Stimulated activated CD4-positive, alpha-beta T cell treated with anti-CD3 and anti-CD28 coated beads, Interleukin-12 subunit alpha, Interleukin-12 subunit beta, amount 100 ng/mL, for 4 hours (primary cell): ENCODE data around the gene UQCR10.

Experiments used
- DNase-seq: peaks from one replicate; pipeline ENCODE4 v3.0.0-alpha.2; 2020

The UQCR10 gene

GRCh38 chr22:29765905-29766631 is 1.1 kb upstream of the UQCR10 start:
- peak; percentile 7 for DNase-seq

- DNase-seq = peak; percentile 85
Measured at GRCh38 chr22:29766632-29767170, 468 bp upstream of the UQCR10 start, which contains the start of gene ZMAT5. Gene ZMAT5, minus strand, starts transcription at chr22:29767007. Its CDS starts 18,463 bp downstream, at chr22:29748544.

DNA sequence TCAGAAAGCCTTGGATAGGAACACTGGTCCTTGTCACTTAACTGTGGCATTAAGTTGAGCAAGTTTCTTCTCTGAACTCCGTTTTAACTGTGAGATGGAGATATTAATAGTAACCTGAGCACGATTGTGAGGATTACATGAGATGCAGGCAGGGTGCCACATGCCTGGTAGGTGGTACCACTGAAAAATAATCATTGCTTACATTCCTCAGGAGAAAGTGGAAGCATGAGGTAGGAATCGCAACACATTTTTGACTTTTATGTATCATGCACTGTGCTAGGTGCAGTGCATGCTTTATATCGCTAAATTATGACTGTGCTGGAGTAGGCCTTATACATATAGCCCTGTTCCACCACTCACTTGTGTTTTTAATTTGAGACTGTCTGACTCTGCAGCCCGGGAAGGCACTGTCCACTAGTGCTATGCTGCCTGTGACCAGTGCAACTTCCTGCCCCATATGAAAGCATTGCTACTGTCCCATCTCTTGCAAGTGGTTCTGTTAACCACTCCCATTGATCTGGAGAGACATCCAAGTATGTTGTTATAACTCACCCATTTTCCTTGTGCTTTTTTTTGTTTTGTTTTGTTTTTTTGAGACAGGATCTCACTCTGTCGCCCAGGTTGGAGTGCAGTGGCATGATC is 1.0 kb downstream of the UQCR10 start:
- no peak for DNase-seq

DNA sequence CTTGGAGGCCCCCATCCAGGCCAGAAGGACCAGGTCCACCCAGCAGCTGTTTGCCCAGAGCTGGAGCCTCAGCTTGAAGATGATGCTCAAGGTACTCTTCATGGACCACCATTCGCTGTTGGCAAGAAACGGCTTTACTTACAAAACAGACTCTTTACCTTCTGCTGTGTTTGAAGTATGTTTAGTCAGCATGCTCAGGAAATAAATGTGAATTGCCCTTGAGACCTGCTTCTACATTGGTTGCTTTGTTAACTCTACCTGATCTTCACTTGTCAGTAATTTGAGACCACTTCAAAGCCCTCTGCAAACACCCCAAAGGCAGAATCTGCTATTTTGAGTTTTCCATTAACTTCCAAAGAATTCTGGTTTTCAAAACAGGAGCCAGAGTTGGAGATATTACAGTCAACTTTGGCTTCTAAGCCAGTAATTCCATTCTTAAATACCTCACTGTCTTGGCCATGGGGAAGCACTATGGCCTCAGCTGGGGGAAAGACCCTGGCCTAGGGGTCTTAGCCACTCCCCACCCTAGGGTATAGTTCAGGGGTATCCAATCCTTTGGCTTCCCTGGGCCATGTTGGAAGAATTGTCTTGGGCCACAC is 2.7 kb downstream of the UQCR10 start:
- DNase-seq = no peak

GRCh38 chr22:29772170-29772641 is 5.0 kb downstream of the UQCR10 start:
- DNase-seq = no peak

- no peak for DNase-seq
Measured at GRCh38 chr22:29773233-29773632, 6.1 kb downstream of the UQCR10 start.

GRCh38 chr22:29780220-29780619 is 13.1 kb downstream of the UQCR10 start:
- no peak for DNase-seq

GRCh38 chr22:29780748-29781676 is 13.8 kb downstream of the UQCR10 start:
- no peak for DNase-seq

- no peak for DNase-seq
Measured at GRCh38 chr22:29782061-29782845, 15.1 kb downstream of the UQCR10 start.

DNA sequence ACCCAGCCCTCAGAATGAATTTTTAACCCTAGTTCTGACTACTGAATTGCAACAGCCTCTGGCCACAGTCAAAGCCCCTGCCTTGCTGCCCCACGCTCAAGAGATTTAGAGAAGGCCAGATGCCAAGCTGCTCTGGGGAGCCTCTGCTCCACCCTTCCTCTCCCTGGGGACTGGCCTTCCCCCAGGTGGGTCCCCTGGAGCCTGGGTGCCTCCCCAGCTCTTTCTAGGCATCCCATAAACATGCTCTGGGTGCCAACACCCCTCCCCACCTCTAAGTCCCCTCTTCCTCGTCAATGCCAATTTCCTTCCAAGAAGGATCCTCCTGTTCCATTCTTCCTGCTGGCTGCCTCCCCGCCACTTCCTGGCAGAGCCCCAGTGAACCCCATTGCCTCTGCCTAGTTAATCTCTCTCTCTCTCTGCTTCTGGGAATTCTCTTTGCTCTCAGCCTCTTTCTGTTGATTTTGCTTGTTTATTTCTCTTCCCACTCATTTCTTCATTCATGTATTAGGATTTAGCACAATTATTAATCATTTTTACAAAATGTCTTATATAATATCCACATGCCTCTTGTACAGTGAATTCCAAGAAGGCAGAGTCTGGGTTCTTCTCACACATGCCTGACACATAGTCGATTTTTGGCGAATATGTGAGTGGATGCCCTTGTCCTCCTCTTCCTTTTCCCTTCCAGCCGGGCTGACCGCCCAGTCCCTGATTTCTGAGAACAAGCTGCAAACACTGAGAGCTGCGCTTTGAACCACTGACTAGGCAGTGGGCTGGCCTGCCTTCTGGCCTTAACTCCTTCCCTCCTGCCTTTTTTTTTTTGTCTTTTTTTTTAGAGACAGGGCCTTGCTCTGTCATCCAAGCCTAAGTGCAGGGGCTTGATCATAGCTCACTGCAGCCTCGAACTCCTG is 17.5 kb downstream of the UQCR10 start:
- no peak for DNase-seq

DNA sequence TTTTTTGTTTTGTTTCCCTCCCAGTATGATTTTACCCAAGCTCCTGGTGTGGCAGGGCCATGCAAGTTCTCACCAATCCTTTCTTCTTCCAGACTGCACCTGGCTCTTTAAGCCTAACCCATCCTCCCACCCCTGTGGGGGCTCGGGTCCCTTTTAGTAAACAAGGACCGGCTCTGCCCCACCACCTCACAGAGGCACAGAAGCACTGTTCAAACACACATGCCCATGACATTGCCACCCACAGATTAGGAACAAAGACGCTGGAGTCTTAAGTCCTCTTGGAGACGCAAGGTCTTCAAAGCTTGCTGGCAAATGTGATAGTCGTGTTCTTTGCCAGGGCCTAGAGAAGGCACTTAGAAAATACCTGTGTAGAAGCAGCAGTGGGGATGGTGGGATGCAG is 18.9 kb downstream of the UQCR10 start:
- DNase-seq = no peak

GRCh38 chr22:29787371-29787980 is 20.3 kb downstream of the UQCR10 start:
- DNase-seq = no peak

DNA sequence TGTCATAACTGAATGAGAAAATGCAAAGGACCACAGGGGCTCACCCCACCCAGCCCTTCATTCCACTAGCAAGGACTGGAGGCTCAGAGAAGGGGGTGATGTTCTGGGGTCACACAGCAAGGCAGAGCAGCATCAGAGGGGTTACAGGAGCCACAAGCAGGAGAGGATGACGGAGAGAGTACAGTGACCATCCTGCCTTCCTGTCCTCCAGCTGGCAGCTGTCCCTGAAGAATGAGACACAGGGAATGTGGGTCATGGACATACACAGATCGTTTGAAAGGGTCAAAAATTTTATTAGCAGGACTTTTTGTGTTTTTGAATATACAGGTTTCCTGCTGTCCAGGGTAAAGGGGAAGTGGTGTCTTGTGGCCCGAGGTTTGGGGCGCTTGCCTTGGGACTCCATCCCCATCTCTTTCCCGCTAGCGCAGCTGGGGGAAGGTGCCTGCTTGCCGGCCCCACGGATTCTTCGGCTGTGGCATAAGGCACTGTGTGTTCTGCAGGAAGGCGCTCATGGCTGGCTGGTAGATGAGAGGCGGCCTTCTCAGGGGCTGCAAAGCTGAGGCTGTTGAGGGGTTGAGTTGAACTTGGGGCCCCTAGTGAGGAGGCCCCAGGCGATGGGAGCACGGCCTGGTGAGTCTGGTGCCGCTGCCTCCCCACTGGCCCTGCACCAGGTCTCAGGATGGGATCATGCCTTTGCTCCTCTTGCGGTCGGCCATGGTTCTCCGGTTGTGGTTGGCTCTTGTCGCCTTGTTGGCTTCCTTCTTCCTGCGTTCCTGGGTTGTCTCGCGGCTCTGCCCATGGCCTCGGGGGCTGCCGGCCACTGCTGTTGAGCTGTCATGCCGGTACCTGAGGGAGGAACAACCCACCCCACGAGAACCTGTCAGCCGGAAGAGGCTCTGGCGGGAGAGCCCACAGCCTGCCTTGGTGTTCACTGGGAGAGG is 21.4 kb downstream of the UQCR10 start:
- DNase-seq = no peak

- no peak for DNase-seq
Measured at GRCh38 chr22:29790061-29790460, 22.9 kb downstream of the UQCR10 start.

- no peak for DNase-seq
Measured at GRCh38 chr22:29793396-29793795, 26.2 kb downstream of the UQCR10 start.

GRCh38 chr22:29795663-29796062 is 28.5 kb downstream of the UQCR10 start:
- no peak for DNase-seq

- no peak for DNase-seq
Measured at GRCh38 chr22:29797351-29797750, 30.2 kb downstream of the UQCR10 start.

DNA sequence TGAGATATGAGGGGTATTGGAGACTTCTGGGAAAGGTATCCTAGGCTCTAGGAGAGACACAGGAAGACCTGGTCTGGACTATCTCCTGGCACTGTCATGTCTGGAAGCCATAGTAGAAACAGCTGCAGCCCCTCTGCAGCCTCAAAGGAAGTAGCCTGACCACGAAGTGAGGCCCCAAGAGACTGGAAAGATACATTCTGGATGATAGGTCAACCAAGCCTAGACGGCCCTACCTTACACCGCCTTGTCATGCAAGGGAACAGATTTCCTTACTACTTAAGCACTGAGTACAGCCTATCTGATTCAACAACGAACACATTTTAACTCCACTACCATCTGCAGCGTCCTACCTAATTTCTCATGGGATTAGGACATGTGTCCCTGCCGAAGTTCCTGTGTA is 31.1 kb downstream of the UQCR10 start:
- no peak for DNase-seq

DNA sequence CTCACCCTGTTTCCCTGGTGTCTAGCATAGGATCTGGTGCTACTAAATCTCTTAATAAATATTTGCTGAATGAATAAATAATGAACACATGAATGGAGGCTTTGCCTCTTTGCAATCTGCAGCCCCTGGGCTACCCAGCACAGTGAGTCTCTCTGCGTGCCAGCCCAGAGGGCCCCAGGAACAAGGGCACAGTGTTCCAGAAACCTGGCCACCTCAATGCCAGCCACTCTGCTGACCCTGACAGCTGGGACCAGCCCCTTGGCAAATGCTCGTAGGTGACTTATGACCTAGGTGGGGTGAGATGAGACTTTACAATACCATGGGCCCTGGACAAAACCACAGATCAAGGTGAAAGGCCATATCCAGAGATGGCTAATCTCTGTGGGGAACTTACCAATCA is 31.6 kb downstream of the UQCR10 start:
- no peak for DNase-seq
